Sigmoid colon (tissue), 3 donors: Measurements from ENCODE around the gene ZNF467.

Experiments
- POLR2A ChIP-seq, 2 donors: fragments of 450-650 bp; IDR thresholded peaks; one replicate each; pipeline ENCODE4 v1.6.1; 2016; ENCODE audit warnings: antibody characterized with exemption in 2 of 2, mild to moderate bottlenecking in 2 of 2, moderate library complexity in 2 of 2
- TF ChIP-seq, protein P1 (sequence below), 4 experiments: fragments of 450-650 bp in 3 of 4; fragments of 200-600 bp in 1 of 4; IDR thresholded peaks; one replicate each; pipeline ENCODE4 v1.5.1; 2016 to 2019; ENCODE audit warnings: antibody characterized with exemption in 4 of 4, mild to moderate bottlenecking in 3 of 4, moderate library complexity in 2 of 4

DNA sequence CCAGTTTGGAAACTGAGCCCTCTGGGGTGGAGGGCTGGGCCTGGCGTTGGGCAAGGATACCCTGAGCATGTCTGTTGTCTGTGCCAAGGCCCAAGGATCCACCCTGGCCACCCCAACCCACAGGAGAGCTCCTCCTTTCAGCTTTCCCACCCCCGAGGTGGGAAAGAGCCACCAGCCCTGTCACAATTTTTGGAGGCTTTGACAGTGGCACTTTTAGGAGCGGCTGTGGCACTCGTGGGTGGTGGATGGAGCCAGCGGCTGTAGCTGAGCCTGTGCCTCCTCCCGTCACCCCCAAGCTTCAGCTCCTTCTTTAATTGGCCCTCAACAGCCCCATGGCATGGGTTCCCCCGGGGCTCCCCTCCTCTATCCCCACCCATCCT lies 46.6 kb upstream of the ZNF467 start:
- TF ChIP-seq POLR2A (IDR thresholded peaks at IDR 0.05): no peak
- TF ChIP-seq, protein P1, sequence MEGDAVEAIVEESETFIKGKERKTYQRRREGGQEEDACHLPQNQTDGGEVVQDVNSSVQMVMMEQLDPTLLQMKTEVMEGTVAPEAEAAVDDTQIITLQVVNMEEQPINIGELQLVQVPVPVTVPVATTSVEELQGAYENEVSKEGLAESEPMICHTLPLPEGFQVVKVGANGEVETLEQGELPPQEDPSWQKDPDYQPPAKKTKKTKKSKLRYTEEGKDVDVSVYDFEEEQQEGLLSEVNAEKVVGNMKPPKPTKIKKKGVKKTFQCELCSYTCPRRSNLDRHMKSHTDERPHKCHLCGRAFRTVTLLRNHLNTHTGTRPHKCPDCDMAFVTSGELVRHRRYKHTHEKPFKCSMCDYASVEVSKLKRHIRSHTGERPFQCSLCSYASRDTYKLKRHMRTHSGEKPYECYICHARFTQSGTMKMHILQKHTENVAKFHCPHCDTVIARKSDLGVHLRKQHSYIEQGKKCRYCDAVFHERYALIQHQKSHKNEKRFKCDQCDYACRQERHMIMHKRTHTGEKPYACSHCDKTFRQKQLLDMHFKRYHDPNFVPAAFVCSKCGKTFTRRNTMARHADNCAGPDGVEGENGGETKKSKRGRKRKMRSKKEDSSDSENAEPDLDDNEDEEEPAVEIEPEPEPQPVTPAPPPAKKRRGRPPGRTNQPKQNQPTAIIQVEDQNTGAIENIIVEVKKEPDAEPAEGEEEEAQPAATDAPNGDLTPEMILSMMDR (IDR thresholded peaks at IDR 0.05): no peak
